H1 (cell line): Measurements from ENCODE around the gene SOX13.

Experiments
- BRCA1 ChIP-seq: IDR thresholded peaks from 2 replicates; pipeline ENCODE4 v1.6.1; 2012; ENCODE audit warnings: low read depth, low read length, improper control_type of control experiment
- CHD1 ChIP-seq: IDR thresholded peaks from 2 replicates; pipeline ENCODE4 v1.6.1; 2012; ENCODE audit warnings: low read depth, low read length, improper control_type of control experiment
- JUND ChIP-seq: IDR thresholded peaks from 2 replicates; pipeline ENCODE4 v1.6.1; 2011; ENCODE audit warnings: mild to moderate bottlenecking, improper control_type of control experiment, low read length
- POLR2A ChIP-seq, 2 experiments: IDR thresholded peaks; 1 replicate in 1 of 2; 2 replicates in 1 of 2; pipeline ENCODE4 v1.6.1; 2011; ENCODE audit warnings: low read depth in 2 of 2, low read length in 2 of 2, mild to moderate bottlenecking in 2 of 2; ENCODE audit errors: control extremely low read depth in 1 of 2
- SP1 ChIP-seq: IDR thresholded peaks from 2 replicates; pipeline ENCODE4 v1.6.1; 2011; ENCODE audit warnings: low read depth, low read length
- TF ChIP-seq, protein P1 (sequence below), 3 experiments: IDR thresholded peaks; 1 replicate in 2 of 3; 2 replicates in 1 of 3; pipeline versions ENCODE4 v1.5.1 to v1.6.1; 2011; ENCODE audit warnings: low read length in 3 of 3, mild to moderate bottlenecking in 3 of 3, inconsistent platforms in 2 of 3, low read depth in 1 of 3, moderate library complexity in 1 of 3; ENCODE audit not compliant: insufficient read depth in 1 of 3; ENCODE audit errors: control extremely low read depth in 1 of 3
- TF ChIP-seq, protein P2 (sequence below): IDR thresholded peaks from 2 replicates; pipeline ENCODE4 v1.6.1; 2011; ENCODE audit warnings: low read depth, mild to moderate bottlenecking, low read length; ENCODE audit not compliant: insufficient read depth

GRCh38 chr1:204105131-204105515 is 32.2 kb downstream of the SOX13 start:
- TF ChIP-seq, protein P1, sequence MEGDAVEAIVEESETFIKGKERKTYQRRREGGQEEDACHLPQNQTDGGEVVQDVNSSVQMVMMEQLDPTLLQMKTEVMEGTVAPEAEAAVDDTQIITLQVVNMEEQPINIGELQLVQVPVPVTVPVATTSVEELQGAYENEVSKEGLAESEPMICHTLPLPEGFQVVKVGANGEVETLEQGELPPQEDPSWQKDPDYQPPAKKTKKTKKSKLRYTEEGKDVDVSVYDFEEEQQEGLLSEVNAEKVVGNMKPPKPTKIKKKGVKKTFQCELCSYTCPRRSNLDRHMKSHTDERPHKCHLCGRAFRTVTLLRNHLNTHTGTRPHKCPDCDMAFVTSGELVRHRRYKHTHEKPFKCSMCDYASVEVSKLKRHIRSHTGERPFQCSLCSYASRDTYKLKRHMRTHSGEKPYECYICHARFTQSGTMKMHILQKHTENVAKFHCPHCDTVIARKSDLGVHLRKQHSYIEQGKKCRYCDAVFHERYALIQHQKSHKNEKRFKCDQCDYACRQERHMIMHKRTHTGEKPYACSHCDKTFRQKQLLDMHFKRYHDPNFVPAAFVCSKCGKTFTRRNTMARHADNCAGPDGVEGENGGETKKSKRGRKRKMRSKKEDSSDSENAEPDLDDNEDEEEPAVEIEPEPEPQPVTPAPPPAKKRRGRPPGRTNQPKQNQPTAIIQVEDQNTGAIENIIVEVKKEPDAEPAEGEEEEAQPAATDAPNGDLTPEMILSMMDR (IDR thresholded peaks at IDR 0.05; ENCODE audit: control extremely low read depth in 1 of 3, insufficient read depth in 1 of 3, low read depth in 1 of 3, low read length in 3 of 3): no peak
- TF ChIP-seq BRCA1 (no peak), SP1 (no peak), POLR2A (IDR thresholded peaks at IDR 0.05; ENCODE audit: control extremely low read depth in 1 of 2, low read depth in 2 of 2, low read length in 2 of 2) (no peak), JUND (no peak), CHD1 (no peak)
- TF ChIP-seq, protein P2, sequence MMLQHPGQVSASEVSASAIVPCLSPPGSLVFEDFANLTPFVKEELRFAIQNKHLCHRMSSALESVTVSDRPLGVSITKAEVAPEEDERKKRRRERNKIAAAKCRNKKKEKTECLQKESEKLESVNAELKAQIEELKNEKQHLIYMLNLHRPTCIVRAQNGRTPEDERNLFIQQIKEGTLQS: no peak
